Measurements from ENCODE around the gene STAC. TPM values are rescaled to one million over a fixed set of nuclear protein-coding genes. Genes with fewer than 3 reads are reported as not detected.

Gene STAC
- total and polyA plus RNA-seq, 2 donors from 2014 or later: 3.2 to 6.2 TPM

GRCh38 chr3:36480911-36481648, 100.8 kb downstream of the STAC start:
- peaks cover 0 to 4% (median 0%) of the 10 kb centered on the region in 3 donors for H3K4me1 ChIP-seq (ENCODE audit: control insufficient read depth in 2 of 3, insufficient read depth in 2 of 3, low read depth in 1 of 3, low read length in 3 of 3)
- H3K9ac ChIP-seq (ENCODE audit: low read length in 3 of 3): no peak overlapping the region
- H3K4me3 ChIP-seq (ENCODE audit: low read length in 3 of 3): no peak overlapping the region
- no peak for TF ChIP-seq CTCF (IDR thresholded peaks at IDR 0.05; ENCODE audit: borderline replicate concordance, extremely low read depth, insufficient read depth)
- H3K9me3 ChIP-seq (ENCODE audit: control insufficient read depth in 2 of 3, insufficient read depth in 1 of 3, low read length in 3 of 3): no peaks in the 10 kb centered on the region
- FAIRE-seq (no peak), DNase-seq (no peak)
- H3K36me3 ChIP-seq (ENCODE audit: control insufficient read depth in 2 of 3, insufficient read depth in 3 of 3, low read length in 3 of 3): no peaks in the 10 kb centered on the region
- no peak overlapping the region for H3K27ac ChIP-seq (ENCODE audit: low read depth in 2 of 2, low read length in 2 of 2)
- H3K27me3 ChIP-seq (ENCODE audit: control insufficient read depth, insufficient read depth, low read length): no peaks in the 10 kb centered on the region
- intact Hi-C loops (cut with DNase I): no loop called here

- no peaks in the 10 kb centered on the region for H3K27me3 ChIP-seq (ENCODE audit: control insufficient read depth, insufficient read depth, low read length)
- no peak for TF ChIP-seq CTCF (IDR thresholded peaks at IDR 0.05; ENCODE audit: borderline replicate concordance, extremely low read depth, insufficient read depth)
- H3K9me3 ChIP-seq (ENCODE audit: control insufficient read depth in 2 of 3, insufficient read depth in 1 of 3, low read length in 3 of 3): no peaks in the 10 kb centered on the region
- no peak overlapping the region for H3K27ac ChIP-seq (ENCODE audit: low read depth in 2 of 2, low read length in 2 of 2)
- FAIRE-seq: no peak
- H3K9ac ChIP-seq (ENCODE audit: low read length in 3 of 3): no peak overlapping the region
- no peaks in the 10 kb centered on the region for H3K36me3 ChIP-seq (ENCODE audit: control insufficient read depth in 2 of 3, insufficient read depth in 3 of 3, low read length in 3 of 3)
- intact Hi-C loops (cut with DNase I): no loop called here
- DNase-seq: no peak
- no peak overlapping the region for H3K4me3 ChIP-seq (ENCODE audit: low read length in 3 of 3)
- no peaks in the 10 kb centered on the region for H3K4me1 ChIP-seq (ENCODE audit: control insufficient read depth in 2 of 3, insufficient read depth in 2 of 3, low read depth in 1 of 3, low read length in 3 of 3)
Measured at GRCh38 chr3:36482256-36482655, 102.0 kb downstream of the STAC start.

- FAIRE-seq (no peak), DNase-seq (no peak)
- intact Hi-C loops (cut with DNase I): no loop called here
- no peak for TF ChIP-seq CTCF (IDR thresholded peaks at IDR 0.05; ENCODE audit: borderline replicate concordance, extremely low read depth, insufficient read depth)
- Histone ChIP-seq H3K27me3 (ENCODE audit: control insufficient read depth, insufficient read depth, low read length) (no peaks in the 10 kb centered on the region), H3K36me3 (ENCODE audit: control insufficient read depth in 2 of 3, insufficient read depth in 3 of 3, low read length in 3 of 3) (no peaks in the 10 kb centered on the region), H3K9me3 (ENCODE audit: control insufficient read depth in 2 of 3, insufficient read depth in 1 of 3, low read length in 3 of 3) (no peaks in the 10 kb centered on the region), H3K4me1 (ENCODE audit: control insufficient read depth in 2 of 3, insufficient read depth in 2 of 3, low read depth in 1 of 3, low read length in 3 of 3) (peaks cover 0 to 4% (median 3%) of the 10 kb centered on the region in 3 donors), H3K9ac (ENCODE audit: low read length in 3 of 3) (no peak overlapping the region), H3K27ac (ENCODE audit: low read depth in 2 of 2, low read length in 2 of 2) (no peak overlapping the region), H3K4me3 (ENCODE audit: low read length in 3 of 3) (no peak overlapping the region)
Measured at GRCh38 chr3:36482880-36483279, 102.6 kb downstream of the STAC start.
